Measurements from ENCODE around the gene ANKRD6. TPM values are rescaled to one million over a fixed set of nuclear protein-coding genes. Genes with fewer than 3 reads are reported as not detected.

The ANKRD6 gene
- total RNA-seq, 1 experiment from 2014 or later: 14.7 TPM

- Mint-ChIP-seq H3K4me3 (ENCODE audit: low read depth, unreplicated experiment) (no peak overlapping the region), H3K36me3 (ENCODE audit: insufficient read depth, unreplicated experiment) (peaks cover 34% of the 10 kb centered on the region), H3K27ac (ENCODE audit: unreplicated experiment) (no peak overlapping the region), H3K9me3 (ENCODE audit: low read depth, unreplicated experiment) (no peaks in the 10 kb centered on the region), H3K27me3 (ENCODE audit: unreplicated experiment) (no peaks in the 10 kb centered on the region), H3K4me1 (ENCODE audit: low read depth, unreplicated experiment) (no peaks in the 10 kb centered on the region)
- no peak for DNase-seq
- no peak for TF ChIP-seq CTCF (IDR thresholded peaks at IDR 0.05; ENCODE audit: unreplicated experiment)
- no TSS peak for BruUV-seq (replicated peaks)
- intact Hi-C loops (cut with micrococcal nuclease; ENCODE audit: unreplicated experiment): no loop called here
- CTCF ChIA-PET: no interaction called here
These were observed 245.6 kb downstream of the ANKRD6 start for GRCh38 chr6:89678531-89678930.

GRCh38 chr6:89679215-89680120 lies 246.5 kb downstream of the ANKRD6 start:
- no peak overlapping the region for H3K4me3 Mint-ChIP-seq (ENCODE audit: low read depth, unreplicated experiment)
- no peak for DNase-seq
- TF ChIP-seq CTCF (IDR thresholded peaks at IDR 0.05; ENCODE audit: unreplicated experiment): no peak
- intact Hi-C loops (cut with micrococcal nuclease; ENCODE audit: unreplicated experiment): no loop called here
- BruUV-seq (replicated peaks): no TSS peak
- no peak overlapping the region for H3K27ac Mint-ChIP-seq (ENCODE audit: unreplicated experiment)
- no peaks in the 10 kb centered on the region for H3K4me1 Mint-ChIP-seq (ENCODE audit: low read depth, unreplicated experiment)
- CTCF ChIA-PET: no interaction called here
- H3K36me3 Mint-ChIP-seq (ENCODE audit: insufficient read depth, unreplicated experiment): peaks cover 34% of the 10 kb centered on the region
- H3K9me3 Mint-ChIP-seq (ENCODE audit: low read depth, unreplicated experiment): no peaks in the 10 kb centered on the region
- no peaks in the 10 kb centered on the region for H3K27me3 Mint-ChIP-seq (ENCODE audit: unreplicated experiment)

GRCh38 chr6:89680150-89680549 lies 247.2 kb downstream of the ANKRD6 start:
- H3K27ac Mint-ChIP-seq (ENCODE audit: unreplicated experiment): no peak overlapping the region
- no peak for TF ChIP-seq CTCF (IDR thresholded peaks at IDR 0.05; ENCODE audit: unreplicated experiment)
- peaks cover 38% of the 10 kb centered on the region for H3K36me3 Mint-ChIP-seq (ENCODE audit: insufficient read depth, unreplicated experiment)
- no peaks in the 10 kb centered on the region for H3K4me1 Mint-ChIP-seq (ENCODE audit: low read depth, unreplicated experiment)
- no peak overlapping the region for H3K4me3 Mint-ChIP-seq (ENCODE audit: low read depth, unreplicated experiment)
- DNase-seq: no peak
- BruUV-seq (replicated peaks): no TSS peak
- intact Hi-C loops (cut with micrococcal nuclease; ENCODE audit: unreplicated experiment): no loop called here
- no peaks in the 10 kb centered on the region for H3K27me3 Mint-ChIP-seq (ENCODE audit: unreplicated experiment)
- H3K9me3 Mint-ChIP-seq (ENCODE audit: low read depth, unreplicated experiment): no peaks in the 10 kb centered on the region
- CTCF ChIA-PET: no interaction called here

GRCh38 chr6:89680551-89680950 lies 247.6 kb downstream of the ANKRD6 start:
- TF ChIP-seq CTCF (IDR thresholded peaks at IDR 0.05; ENCODE audit: unreplicated experiment): no peak
- no TSS peak for BruUV-seq (replicated peaks)
- Mint-ChIP-seq H3K27me3 (ENCODE audit: unreplicated experiment) (no peaks in the 10 kb centered on the region), H3K36me3 (ENCODE audit: insufficient read depth, unreplicated experiment) (peaks cover 35% of the 10 kb centered on the region), H3K9me3 (ENCODE audit: low read depth, unreplicated experiment) (no peaks in the 10 kb centered on the region), H3K4me3 (ENCODE audit: low read depth, unreplicated experiment) (no peak overlapping the region), H3K27ac (ENCODE audit: unreplicated experiment) (no peak overlapping the region), H3K4me1 (ENCODE audit: low read depth, unreplicated experiment) (no peaks in the 10 kb centered on the region)
- no peak for DNase-seq
- intact Hi-C loops (cut with micrococcal nuclease; ENCODE audit: unreplicated experiment): no loop called here
- CTCF ChIA-PET: no interaction called here
